ENCODE measurements around the gene MPPE1. TPM values are rescaled to one million over a fixed set of nuclear protein-coding genes. Genes with fewer than 3 reads are reported as not detected.

MPPE1 gene
- total and polyA plus RNA-seq, 9 of the 15 experiments (the other 6 are each of a cell fraction or from before 2014, with no cell fraction given) = 10.7 to 19.5 (median 13.3) TPM

DNA sequence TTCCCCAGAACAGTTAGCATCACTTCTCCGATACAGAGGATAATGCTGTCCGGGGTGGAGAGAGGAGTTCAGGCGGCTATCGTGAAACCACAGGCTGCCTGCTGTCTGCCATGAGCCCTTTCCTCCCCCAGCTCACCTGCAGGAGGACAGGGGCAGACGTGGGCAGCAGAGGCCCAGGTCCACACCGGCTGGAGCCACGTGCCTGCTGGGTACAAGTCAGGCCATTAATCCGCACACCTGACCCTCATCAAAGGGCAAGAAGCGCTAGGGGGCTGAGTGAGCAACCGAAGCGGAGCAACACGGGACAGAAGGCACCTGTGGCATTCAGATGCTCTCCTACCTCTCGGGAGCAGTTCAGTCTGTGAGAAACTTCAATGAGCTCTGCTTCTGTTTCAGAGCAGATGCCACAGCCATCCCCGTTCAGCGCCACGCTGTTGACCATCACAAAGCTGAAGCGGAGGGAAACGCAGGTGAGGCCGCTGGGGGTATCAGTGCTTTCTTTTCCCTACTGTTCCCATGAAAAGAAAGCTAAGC, 21.5 kb downstream of the MPPE1 start:
- Histone ChIP-seq H3K9ac (ENCODE audit: insufficient read depth in 1 of 2, low read depth in 2 of 2, low read length in 2 of 2) (no peak overlapping the region), H3K27me3 (ENCODE audit: control insufficient read depth in 2 of 2, insufficient read depth in 2 of 2, low read length in 2 of 2) (no peaks in the 10 kb centered on the region; a peak in 1 of 5 replicates), H4K20me1 (replicated peaks; ENCODE audit: control insufficient read depth, insufficient read depth, low read length) (no peaks in the 10 kb centered on the region), H2AFZ (ENCODE audit: low read depth, low read length) (no peak overlapping the region), H3K36me3 (ENCODE audit: control insufficient read depth, insufficient read depth, low read length) (0 out of 3 replicates have a peak, but pooled peaks cover 2% of the 10 kb centered on the region), H3K79me2 (ENCODE audit: control insufficient read depth, insufficient read depth, low read length) (no peaks in the 10 kb centered on the region), H3K27ac (ENCODE audit: extremely low read depth, low read depth, low read length) (no peak overlapping the region), H3K4me1 (replicated peaks in 1 of 2; ENCODE audit: control insufficient read depth in 2 of 2, insufficient read depth in 2 of 2, low read length in 2 of 2) (peaks cover 4% of the 10 kb centered on the region in 2 experiments; a peak in 4 of 5 replicates), H3K4me2 (ENCODE audit: insufficient read depth, low read length) (no peak overlapping the region), H3K9me3 (replicated peaks; ENCODE audit: control insufficient read depth, insufficient read depth, low read depth, low read length) (no peaks in the 10 kb centered on the region), H3K4me3 (no peak overlapping the region), H3K9me1 (ENCODE audit: control insufficient read depth, insufficient read depth, low read length) (no peaks in the 10 kb centered on the region)
- in situ Hi-C loops (cut with MboI) (no loop called here), intact Hi-C loops (cut with micrococcal nuclease) (no loop called here)
- TF ChIP-seq GABPA (tag; conservative IDR thresholded peaks at IDR 0.05; ENCODE audit: low read depth) (no peak), RFX7 (CRISPR knock-in tag; IDR thresholded peaks at IDR 0.05) (no peak), RBM22 (IDR thresholded peaks at IDR 0.05; ENCODE audit: low read depth, low read length, poor library complexity, severe bottlenecking) (no peak), MTA3 (IDR thresholded peaks at IDR 0.05; ENCODE audit: borderline replicate concordance) (no peak)
- TF ChIP-seq, protein P1, sequence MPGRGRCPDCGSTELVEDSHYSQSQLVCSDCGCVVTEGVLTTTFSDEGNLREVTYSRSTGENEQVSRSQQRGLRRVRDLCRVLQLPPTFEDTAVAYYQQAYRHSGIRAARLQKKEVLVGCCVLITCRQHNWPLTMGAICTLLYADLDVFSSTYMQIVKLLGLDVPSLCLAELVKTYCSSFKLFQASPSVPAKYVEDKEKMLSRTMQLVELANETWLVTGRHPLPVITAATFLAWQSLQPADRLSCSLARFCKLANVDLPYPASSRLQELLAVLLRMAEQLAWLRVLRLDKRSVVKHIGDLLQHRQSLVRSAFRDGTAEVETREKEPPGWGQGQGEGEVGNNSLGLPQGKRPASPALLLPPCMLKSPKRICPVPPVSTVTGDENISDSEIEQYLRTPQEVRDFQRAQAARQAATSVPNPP (IDR thresholded peaks at IDR 0.05; ENCODE audit: borderline replicate concordance, insufficient read depth, insufficient read length) = no peak
- no TSS peak for BruUV-seq (replicated peaks)
- DNase-seq (ENCODE audit: extremely low read depth in 1 of 4, low spot score in 3 of 4) = no peak
- 85% methylated on average over 17 of the region's 19 CpGs for WGBS (ENCODE audit: insufficient coverage, low coverage, missing lambda C conversion rate)
- no peak for ATAC-seq
- FAIRE-seq = no peak
- CTCF ChIA-PET (ENCODE audit: low intra/inter-chr PET ratio) = no interaction called here
- POLR2A ChIA-PET = interaction anchor here (0.5 to 1.4 kb wide), 2 partner anchors 12 to 40 kb away, joined by 3 to 5 read pairs; no protein-coding TSS in a partner anchor
